OCI-LY7 (cell line): ENCODE measurements around the gene KRT9. TPM values are rescaled to one million over a fixed set of nuclear protein-coding genes. Genes with fewer than 3 reads are reported as not detected.

Experiments used
- BruUV-seq: library from RNA; stranded (reverse); fragments of 400-500 nt; replicated peaks from 2 replicates; lab custom pipeline; 2021; lab: Mats Ljungman, UMichigan
- CTCF ChIA-PET: fragments of 300-600 bp; sonication (Branson Sonifier 250); formaldehyde crosslinking; loops from one replicate; lab custom pipeline; 2022; ENCODE audit warnings: antibody characterized with exemption; ENCODE audit not compliant: unreplicated experiment; lab: Charles Lee
- POLR2A ChIA-PET: fragments of 300-600 bp; sonication (Branson Sonifier 250); formaldehyde crosslinking; loops from one replicate; lab custom pipeline; 2022; ENCODE audit warnings: antibody characterized with exemption; lab: Charles Lee
- DNase-seq: peaks from one replicate; pipeline ENCODE4 v3.0.0-alpha.2; 2015; ENCODE audit warnings: low spot score
- H2AFZ ChIP-seq: fragments of 200-600 bp; sonication (generic), shearing (Covaris generic); 2 replicates; pipeline ENCODE4 v1.6.1; 2014; ENCODE audit warnings: mild to moderate bottlenecking, antibody characterized with exemption, low read length, moderate library complexity
- H3K27ac ChIP-seq: fragments of 200-600 bp; sonication (generic); 2 replicates; pipeline ENCODE4 v1.5.1; 2014; ENCODE audit warnings: mixed run types, low read depth, mild to moderate bottlenecking, moderate library complexity, low read length, inconsistent platforms; ENCODE audit not compliant: poor library complexity, severe bottlenecking
- H3K36me3 ChIP-seq: fragments of 200-600 bp; sonication (generic); 2 replicates; pipeline ENCODE4 v1.6.1; 2014; ENCODE audit warnings: mild to moderate bottlenecking, antibody characterized with exemption, low read length, moderate library complexity, mixed read lengths; ENCODE audit not compliant: insufficient read depth
- H3K4me1 ChIP-seq: fragments of 200-600 bp; sonication (generic); 2 replicates; pipeline ENCODE4 v1.5.1; 2014; ENCODE audit warnings: mild to moderate bottlenecking, low read length; ENCODE audit not compliant: insufficient read depth, poor library complexity, severe bottlenecking
- H3K4me2 ChIP-seq: fragments of 200-600 bp; sonication (generic); 2 replicates; pipeline ENCODE4 v1.6.1; 2014; ENCODE audit warnings: mild to moderate bottlenecking, low read length
- H3K4me3 ChIP-seq: fragments of 200-600 bp; sonication (generic); 2 replicates; pipeline ENCODE4 v1.5.1; 2014; ENCODE audit warnings: mild to moderate bottlenecking, low read depth, low read length; ENCODE audit not compliant: poor library complexity, severe bottlenecking
- H3K79me2 ChIP-seq: fragments of 200-600 bp; sonication (generic); 2 replicates; pipeline ENCODE4 v1.6.1; 2016; ENCODE audit warnings: low read depth, mild to moderate bottlenecking, low read length, moderate library complexity, mixed read lengths; ENCODE audit not compliant: insufficient read depth
- H3K9me2 ChIP-seq: fragments of 200-600 bp; sonication (generic); 2 replicates; pipeline ENCODE4 v1.6.1; 2016; ENCODE audit warnings: mild to moderate bottlenecking, low read length, mixed read lengths; ENCODE audit not compliant: insufficient read depth
- H3K9me3 ChIP-seq: fragments of 200-600 bp; sonication (generic); 2 replicates; pipeline ENCODE4 v1.6.1; 2014; ENCODE audit warnings: mild to moderate bottlenecking, mixed run types, low read length, mixed read lengths
- H4K20me1 ChIP-seq: fragments of 200-600 bp; sonication (generic); 2 replicates; pipeline ENCODE4 v1.6.1; 2014; ENCODE audit warnings: mild to moderate bottlenecking, antibody characterized with exemption, low read length, moderate library complexity, mixed read lengths; ENCODE audit not compliant: insufficient read depth
- CTCF ChIP-seq: fragments of 200-600 bp; sonication (generic); conservative IDR thresholded peaks from 2 replicates; pipeline ENCODE4 v1.5.1; 2014; ENCODE audit warnings: mild to moderate bottlenecking, antibody characterized with exemption, low read length, moderate library complexity, mixed read lengths
- EZH2phosphoT487 ChIP-seq: fragments of 200-600 bp; sonication (generic); IDR thresholded peaks from 2 replicates; pipeline ENCODE4 v1.6.1; 2018; ENCODE audit warnings: low read depth, borderline replicate concordance, mild to moderate bottlenecking, mixed run types, antibody characterized with exemption, low read length, moderate library complexity, mixed read lengths
- intact Hi-C: fragments of 100-400 bp; cut with micrococcal nuclease; formaldehyde crosslinking; loops from one replicate; pipeline ENCODE4 v1.10.0; 2022; ENCODE audit not compliant: unreplicated experiment
- total RNA-seq, 2 experiments: library from RNA; depleted of rRNA in 1 of 2; stranded (reverse); fragments of >200 nt in 1 of 2; shearing (Covaris generic) in 1 of 2; gene quantifications; 2 replicates each; pipeline ENCODE4 v1.2.3, GENCODE V29; 2014 to 2022

Gene KRT9
- total RNA-seq, 2 experiments from 2014 or later: not detected

GRCh38 chr17:41581366-41582060 is 9.7 kb upstream of the KRT9 start:
- POLR2A ChIA-PET: no interaction called here
- Histone ChIP-seq H3K9me2 (no peaks in the 10 kb centered on the region), H3K36me3 (no peaks in the 10 kb centered on the region), H4K20me1 (no peaks in the 10 kb centered on the region), H2AFZ (no peak overlapping the region), H3K4me1 (no peaks in the 10 kb centered on the region), H3K4me3 (no peak overlapping the region), H3K9me3 (no peaks in the 10 kb centered on the region), H3K79me2 (no peaks in the 10 kb centered on the region), H3K27ac (no peak overlapping the region), H3K4me2 (no peak overlapping the region)
- CTCF ChIA-PET: no interaction called here
- intact Hi-C loops: no loop called here
- no peak for TF ChIP-seq CTCF
- TF ChIP-seq EZH2phosphoT487: no peak
- no peak for DNase-seq
- no TSS peak for BruUV-seq

GRCh38 chr17:41580687-41581365 is 9.0 kb upstream of the KRT9 start:
- Histone ChIP-seq H3K9me2 (no peaks in the 10 kb centered on the region), H3K4me1 (no peaks in the 10 kb centered on the region), H3K27ac (no peak overlapping the region), H3K79me2 (no peaks in the 10 kb centered on the region), H3K4me2 (no peak overlapping the region), H2AFZ (no peak overlapping the region), H4K20me1 (no peaks in the 10 kb centered on the region), H3K9me3 (no peaks in the 10 kb centered on the region), H3K4me3 (no peak overlapping the region), H3K36me3 (no peaks in the 10 kb centered on the region)
- intact Hi-C loops: no loop called here
- ChIA-PET POLR2A (no interaction called here), CTCF (no interaction called here)
- no TSS peak for BruUV-seq
- no peak for DNase-seq
- TF ChIP-seq CTCF (no peak), EZH2phosphoT487 (no peak)

GRCh38 chr17:41580244-41580575 is 8.4 kb upstream of the KRT9 start:
- intact Hi-C loops: no loop called here
- Histone ChIP-seq H3K36me3 (no peaks in the 10 kb centered on the region), H2AFZ (no peak overlapping the region), H3K9me3 (no peaks in the 10 kb centered on the region), H3K4me3 (no peak overlapping the region), H4K20me1 (no peaks in the 10 kb centered on the region), H3K27ac (no peak overlapping the region), H3K9me2 (no peaks in the 10 kb centered on the region), H3K4me1 (no peaks in the 10 kb centered on the region), H3K79me2 (no peaks in the 10 kb centered on the region), H3K4me2 (no peak overlapping the region)
- ChIA-PET CTCF (interaction anchor here (0.6 kb wide), 1 partner anchor 85 kb away, joined by 3 read pairs; no protein-coding TSS in a partner anchor), POLR2A (no interaction called here)
- DNase-seq: no peak
- no peak for TF ChIP-seq CTCF
- TF ChIP-seq EZH2phosphoT487: no peak
- no TSS peak for BruUV-seq
